H1 (cell line): ENCODE measurements around the gene PLCB4. TPM values are rescaled to one million over a fixed set of nuclear protein-coding genes. Genes with fewer than 3 reads are reported as not detected.

Source experiments
- CTCF ChIA-PET: fragments of 300-600 bp; sonication (Branson Sonifier 250); formaldehyde crosslinking; loops from one replicate; lab custom pipeline; 2021; ENCODE audit not compliant: partially characterized antibody; lab: Charles Lee
- POLR2A ChIA-PET: fragments of 300-600 bp; sonication (Branson Sonifier 250); formaldehyde crosslinking; loops from one replicate; lab custom pipeline; 2021; ENCODE audit warnings: inconsistent platforms; ENCODE audit not compliant: partially characterized antibody; lab: Charles Lee
- DNase-seq, 2 experiments: peaks; one replicate each; pipeline versions ENCODE4 v3.0.0 to v3.0.0-alpha.2; 2010 to 2022; ENCODE audit warnings: low spot score in 2 of 2, low read depth in 1 of 2, mixed read lengths in 1 of 2
- FAIRE-seq: peaks from 2 replicates; lab custom pipeline; 2011; peaks lifted over from hg19 to GRCh38; lab: Jason Lieb, UNC
- H2AFZ ChIP-seq: 2 replicates; pipeline ENCODE4 v1.8.1; 2012; ENCODE audit warnings: low read length, inconsistent platforms
- H2AK5ac ChIP-seq: 2 replicates; pipeline ENCODE4 v1.6.1; 2013; ENCODE audit warnings: low read depth, low read length
- H2BK120ac ChIP-seq: replicated peaks from 2 replicates; pipeline ENCODE3; 2013; ENCODE audit warnings: low read depth, low read length, inconsistent platforms
- H2BK12ac ChIP-seq: 2 replicates; pipeline ENCODE4 v1.6.1; 2013; ENCODE audit warnings: low read depth, low read length
- H2BK15ac ChIP-seq: 2 replicates; pipeline ENCODE4 v1.6.1; 2013; ENCODE audit warnings: low read length
- H2BK20ac ChIP-seq: 2 replicates; pipeline ENCODE4 v1.6.1; 2013; ENCODE audit warnings: low read length
- H2BK5ac ChIP-seq: 2 replicates; pipeline ENCODE4 v1.6.1; 2013; ENCODE audit warnings: low read depth, low read length
- H3K14ac ChIP-seq: 2 replicates; pipeline ENCODE4 v1.6.1; 2013; ENCODE audit warnings: inconsistent platforms; ENCODE audit not compliant: insufficient read length
- H3K18ac ChIP-seq: 2 replicates; pipeline ENCODE4 v1.6.1; 2013; ENCODE audit warnings: low read length; ENCODE audit errors: extremely low read depth
- H3K23ac ChIP-seq: 2 replicates; pipeline ENCODE4 v1.6.1; 2013; ENCODE audit warnings: inconsistent platforms; ENCODE audit not compliant: insufficient read length
- H3K23me2 ChIP-seq: 2 replicates; pipeline ENCODE4 v1.6.1; 2013; ENCODE audit warnings: low read depth, low read length
- H3K27ac ChIP-seq: 2 replicates; pipeline ENCODE4 v1.6.1; 2011; ENCODE audit warnings: low read depth, low read length, inconsistent platforms
- H3K27me3 ChIP-seq, 4 experiments: replicated peaks in 1 of 4; 1 replicate in 1 of 4; 2 replicates in 3 of 4; pipeline versions ENCODE4 v1.6.1 to v1.8.1; 2011 to 2013; ENCODE audit warnings: low read length in 3 of 4, mild to moderate bottlenecking in 3 of 4, inconsistent platforms in 2 of 4, mixed read lengths in 2 of 4, moderate library complexity in 1 of 4; ENCODE audit not compliant: control insufficient read depth in 3 of 4, insufficient read depth in 3 of 4; ENCODE audit errors: extremely low read depth in 1 of 4
- H3K36me3 ChIP-seq, 4 experiments: 2 replicates each; pipeline versions ENCODE4 v1.6.1 to v1.8.1; 2011 to 2013; ENCODE audit warnings: mild to moderate bottlenecking in 4 of 4, low read length in 3 of 4, moderate library complexity in 2 of 4, control low read depth in 1 of 4, inconsistent platforms in 1 of 4; ENCODE audit not compliant: insufficient read depth in 4 of 4, control insufficient read depth in 2 of 4
- H3K4ac ChIP-seq: replicated peaks from 2 replicates; pipeline ENCODE3; 2013; ENCODE audit warnings: low read length, low read depth, mixed read lengths, inconsistent platforms; ENCODE audit not compliant: insufficient read length
- H3K4me1 ChIP-seq, 4 experiments: replicated peaks in 1 of 4; 1 replicate in 1 of 4; 2 replicates in 3 of 4; pipeline versions ENCODE4 v1.6.1 to v1.8.1; 2011 to 2013; ENCODE audit warnings: low read length in 3 of 4, inconsistent platforms in 2 of 4, mixed read lengths in 1 of 4; ENCODE audit not compliant: insufficient read depth in 4 of 4, control insufficient read depth in 3 of 4
- H3K4me2 ChIP-seq, 2 experiments: 2 replicates each; pipeline versions ENCODE4 v1.6.1 to v1.8.1; 2011 to 2013; ENCODE audit warnings: low read depth in 2 of 2, low read length in 2 of 2, control low read depth in 1 of 2, inconsistent platforms in 1 of 2, mild to moderate bottlenecking in 1 of 2; ENCODE audit not compliant: insufficient read depth in 1 of 2
- H3K4me3 ChIP-seq, 4 experiments: fragments of 200-600, 300-600 bp in 1 of 4; sonication (generic), shearing (Covaris generic), sonication (Bioruptor Twin) in 1 of 4; 2 replicates each; pipeline versions ENCODE4 v1.5.1 to v1.8.1; 2011 to 2016; ENCODE audit warnings: low read length in 4 of 4, low read depth in 3 of 4, control low read depth in 2 of 4, inconsistent platforms in 2 of 4, mild to moderate bottlenecking in 2 of 4, mixed read lengths in 1 of 4, moderate library complexity in 1 of 4; ENCODE audit not compliant: insufficient read depth in 2 of 4; ENCODE audit errors: extremely low read depth in 1 of 4
- H3K56ac ChIP-seq: replicated peaks from 2 replicates; pipeline ENCODE3; 2013; ENCODE audit warnings: low read depth, mild to moderate bottlenecking, mixed read lengths, low read length, inconsistent platforms; ENCODE audit not compliant: insufficient read length
- H3K79me1 ChIP-seq: 2 replicates; pipeline ENCODE4 v1.6.1; 2013; ENCODE audit warnings: low read depth, low read length, control low read depth
- H3K79me2 ChIP-seq, 2 experiments: 2 replicates each; pipeline versions ENCODE4 v1.6.1 to v1.8.1; 2012 to 2013; ENCODE audit warnings: low read length in 2 of 2, mild to moderate bottlenecking in 2 of 2, inconsistent platforms in 1 of 2; ENCODE audit not compliant: insufficient read depth in 2 of 2, control insufficient read depth in 1 of 2
- H3K9ac ChIP-seq, 4 experiments: replicated peaks in 1 of 4; 1 replicate in 1 of 4; 2 replicates in 3 of 4; pipeline versions ENCODE4 v1.6.1 to v1.8.1; 2011 to 2013; ENCODE audit warnings: low read depth in 3 of 4, low read length in 3 of 4, control low read depth in 2 of 4, mild to moderate bottlenecking in 2 of 4, moderate library complexity in 2 of 4, inconsistent platforms in 1 of 4; ENCODE audit errors: extremely low read depth in 1 of 4
- H3K9me3 ChIP-seq, 2 experiments: 2 replicates each; pipeline versions ENCODE4 v1.6.1 to v1.8.1; 2012 to 2013; ENCODE audit warnings: mild to moderate bottlenecking in 2 of 2, moderate library complexity in 2 of 2, control low read depth in 1 of 2, inconsistent platforms in 1 of 2, low read depth in 1 of 2, low read length in 1 of 2, mixed read lengths in 1 of 2; ENCODE audit not compliant: insufficient read depth in 2 of 2
- H4K20me1 ChIP-seq, 2 experiments: replicated peaks in 1 of 2; 2 replicates each; pipeline versions ENCODE3 to v1.8.1; 2011 to 2013; ENCODE audit warnings: inconsistent platforms in 2 of 2, low read length in 2 of 2, mild to moderate bottlenecking in 1 of 2; ENCODE audit not compliant: insufficient read depth in 2 of 2, control insufficient read depth in 1 of 2
- H4K5ac ChIP-seq: 2 replicates; pipeline ENCODE4 v1.6.1; 2013; ENCODE audit warnings: low read length, low read depth, mixed read lengths, inconsistent platforms; ENCODE audit not compliant: insufficient read length
- H4K8ac ChIP-seq: 2 replicates; pipeline ENCODE4 v1.8.0; 2013; ENCODE audit warnings: mild to moderate bottlenecking, moderate library complexity, low read length, inconsistent platforms; ENCODE audit not compliant: insufficient read depth; ENCODE audit errors: extremely low read depth
- H4K91ac ChIP-seq: replicated peaks from 2 replicates; pipeline ENCODE3; 2013; ENCODE audit warnings: low read length, mixed read lengths, inconsistent platforms; ENCODE audit not compliant: insufficient read length
- ASH2L ChIP-seq: fragments of 200-600, 300-600 bp; sonication (generic); IDR thresholded peaks from one replicate; pipeline ENCODE4 v1.7.1; 2017; ENCODE audit warnings: low read length
- BACH1 ChIP-seq: IDR thresholded peaks from 2 replicates; pipeline ENCODE4 v1.6.1; 2012; ENCODE audit warnings: low read length, improper control_type of control experiment
- CBX8 ChIP-seq: fragments of 300-800, 300-1000 bp; sonication (generic); IDR thresholded peaks from 2 replicates; pipeline ENCODE4 v1.7.1; 2016; ENCODE audit warnings: low read depth, low read length, borderline replicate concordance
- CREB1 ChIP-seq: IDR thresholded peaks from 2 replicates; pipeline ENCODE4 v1.6.1; 2012; ENCODE audit warnings: inconsistent platforms
- EP300 ChIP-seq, 2 experiments: IDR thresholded peaks; 1 replicate in 1 of 2; 2 replicates in 1 of 2; pipeline ENCODE4 v1.6.1; 2011 to 2012; ENCODE audit warnings: low read depth in 2 of 2, low read length in 2 of 2, mild to moderate bottlenecking in 2 of 2, borderline replicate concordance in 1 of 2, inconsistent platforms in 1 of 2, moderate library complexity in 1 of 2
- SIX5 ChIP-seq: IDR thresholded peaks from 2 replicates; pipeline ENCODE4 v1.6.1; 2011; ENCODE audit warnings: mild to moderate bottlenecking, low read depth, low read length
- SP4 ChIP-seq: IDR thresholded peaks from 2 replicates; pipeline ENCODE4 v1.6.1; 2012; ENCODE audit warnings: low read length, inconsistent platforms
- SUZ12 ChIP-seq: fragments of 200-600 bp; sonication (generic); IDR thresholded peaks from 2 replicates; pipeline ENCODE4 v1.6.1; 2012; ENCODE audit warnings: mild to moderate bottlenecking, inconsistent platforms, low read length, moderate library complexity, mixed read lengths
- WGBS, 2 experiments: shearing (Covaris generic) in 1 of 2; methylation state at CpG; one replicate each; pipeline versions ENCODE4 v1.1.6 to v1.1.7; 2013 to 2015; ENCODE audit warnings: low lambda C conversion rate in 2 of 2, mixed read lengths in 2 of 2, inconsistent platforms in 1 of 2, low coverage in 1 of 2, missing lambda C conversion rate in 1 of 2; ENCODE audit not compliant: insufficient replicate concordance in 2 of 2, insufficient coverage in 1 of 2, insufficient read length in 1 of 2; ENCODE audit errors: extremely low coverage in 1 of 2, missing lambda C conversion rate in 1 of 2; 5-methylcytosine and 5-hydroxymethylcytosine counted together
- polyA plus RNA-seq, 7 experiments: library from polyadenylated mRNA; depleted of rRNA in 3 of 7; stranded (reverse) in 5 of 7; unstranded in 2 of 7; fragments of >200 nt in 5 of 7; fragments of 200-250 nt in 2 of 7; gene quantifications; 1 replicate in 5 of 7; 2 replicates in 1 of 7; 4 replicates in 1 of 7; pipeline versions ENCODE4 v1.2.1 to v1.2.3, GENCODE V29; 2011 to 2013; ENCODE audit warnings: missing spikeins in 2 of 7, mixed read lengths in 2 of 7
- total RNA-seq: library from RNA; stranded (reverse); fragmentation: NEBNext Ultra II Directional; extraction: Animal tissue kit (Norgen Biotek cat#: 25700); gene quantifications from 2 replicates; pipeline ENCODE4 v1.2.1, GENCODE V29; 2021
- TF ChIP-seq, protein P1 (sequence below): IDR thresholded peaks from 2 replicates; pipeline ENCODE4 v1.6.1; 2012; ENCODE audit warnings: inconsistent platforms

PLCB4 gene
- total and polyA plus RNA-seq, 2 of the 8 experiments (the other 6 are each of a cell fraction or from before 2014, with no cell fraction given): 3.2 to 14.1 TPM

DNA sequence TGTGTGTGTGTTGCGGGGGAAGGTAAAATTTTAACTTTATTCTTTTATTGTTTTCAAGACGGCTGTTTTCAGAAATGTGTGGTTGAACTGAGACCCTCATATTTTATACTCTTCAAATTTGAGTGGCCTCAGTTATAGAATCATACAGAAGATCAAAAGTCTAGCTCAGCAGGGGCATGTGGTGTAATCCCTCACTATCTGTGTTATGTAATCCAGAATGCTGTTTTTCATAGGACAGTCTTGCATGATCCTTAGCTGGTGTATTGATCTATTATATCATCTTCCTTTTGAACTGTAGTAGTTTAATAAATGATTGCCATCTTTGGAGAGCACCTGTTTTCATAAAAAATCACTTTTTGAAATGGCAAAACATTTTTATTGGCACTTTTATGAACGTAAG, 1.4 kb downstream of the PLCB4 start:
- peaks cover 11% of the 10 kb centered on the region for H3K23me2 ChIP-seq
- H2AK5ac ChIP-seq: no peak overlapping the region
- no peak overlapping the region for H2BK120ac ChIP-seq
- no peak for FAIRE-seq
- no peak for DNase-seq
- H3K4me1 ChIP-seq: peaks cover 2 to 12% (median 9%) of the 10 kb centered on the region in 4 experiments
- no peak overlapping the region for H4K8ac ChIP-seq
- no peak overlapping the region; a peak in 1 of 4 replicates for H3K4me2 ChIP-seq
- no peak overlapping the region for H3K18ac ChIP-seq
- POLR2A ChIA-PET: interaction anchor here (1.0 kb wide), 1 partner anchor 99 kb away, joined by 3 read pairs; no protein-coding TSS in a partner anchor
- H3K27me3 ChIP-seq: no peaks in the 10 kb centered on the region
- H3K4me3 ChIP-seq: peak overlapping the region in 1 of 4 experiments; percentile 83; a peak in 2 of 8 replicates
- no peaks in the 10 kb centered on the region for H3K79me1 ChIP-seq
- no peak overlapping the region for H3K23ac ChIP-seq
- H2BK5ac ChIP-seq: no peak overlapping the region
- H2AFZ ChIP-seq: no peak overlapping the region
- H4K20me1 ChIP-seq: no peaks in the 10 kb centered on the region
- CTCF ChIA-PET: interaction anchor here (1.4 kb wide), 1 partner anchor 323 kb away, joined by 5 read pairs; no protein-coding TSS in a partner anchor
- H2BK12ac ChIP-seq: no peak overlapping the region
- TF ChIP-seq CREB1 (no peak), CBX8 (no peak), SUZ12 (no peak), BACH1 (no peak), ASH2L (no peak), SP4 (no peak), EP300 (IDR thresholded peaks at IDR 0.05; ENCODE audit: borderline replicate concordance in 1 of 2, low read depth in 2 of 2, low read length in 2 of 2) (no peak), SIX5 (no peak)
- TF ChIP-seq, protein P1, sequence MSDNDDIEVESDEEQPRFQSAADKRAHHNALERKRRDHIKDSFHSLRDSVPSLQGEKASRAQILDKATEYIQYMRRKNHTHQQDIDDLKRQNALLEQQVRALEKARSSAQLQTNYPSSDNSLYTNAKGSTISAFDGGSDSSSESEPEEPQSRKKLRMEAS: no peak
- no peak overlapping the region for H3K4ac ChIP-seq
- H2BK15ac ChIP-seq: no peak overlapping the region
- H3K56ac ChIP-seq: no peak overlapping the region
- H3K79me2 ChIP-seq: peaks cover 4 to 52% of the 10 kb centered on the region in 2 experiments; a peak in 3 of 4 replicates
- no peak overlapping the region for H3K27ac ChIP-seq
- H3K9ac ChIP-seq: no peak overlapping the region
- H4K91ac ChIP-seq: no peak overlapping the region
- H4K5ac ChIP-seq: no peak overlapping the region
- H2BK20ac ChIP-seq: no peak overlapping the region
- H3K9me3 ChIP-seq: no peaks in the 10 kb centered on the region
- WGBS, 2 experiments: 82% methylated on average over 3 of the region's 3 CpGs; no CpG with 5 or more reads in 1 of the 2 experiments
- no peaks in the 10 kb centered on the region for H3K36me3 ChIP-seq
- H3K14ac ChIP-seq: no peak overlapping the region
